GM18873 (cell line): ENCODE results near the gene COX4I1.
A peak's percentile ranks its signal among the peaks of the same experiment; 100 is the strongest.
"Not testable (repeated sequence)": the region's sequence is repeated elsewhere in the genome, so short reads cannot be mapped to it uniquely, and the experiment has no call there.

Source experiments
- ATAC-seq: cut with Tn5 transposase; IDR thresholded peaks from one replicate; pipeline ENCODE4 v1.9.1; 2021; ENCODE audit warnings: mild to moderate bottlenecking, moderate library complexity, moderate number of reproducible peaks; ENCODE audit not compliant: unreplicated experiment, low FRiP score

The COX4I1 gene

DNA sequence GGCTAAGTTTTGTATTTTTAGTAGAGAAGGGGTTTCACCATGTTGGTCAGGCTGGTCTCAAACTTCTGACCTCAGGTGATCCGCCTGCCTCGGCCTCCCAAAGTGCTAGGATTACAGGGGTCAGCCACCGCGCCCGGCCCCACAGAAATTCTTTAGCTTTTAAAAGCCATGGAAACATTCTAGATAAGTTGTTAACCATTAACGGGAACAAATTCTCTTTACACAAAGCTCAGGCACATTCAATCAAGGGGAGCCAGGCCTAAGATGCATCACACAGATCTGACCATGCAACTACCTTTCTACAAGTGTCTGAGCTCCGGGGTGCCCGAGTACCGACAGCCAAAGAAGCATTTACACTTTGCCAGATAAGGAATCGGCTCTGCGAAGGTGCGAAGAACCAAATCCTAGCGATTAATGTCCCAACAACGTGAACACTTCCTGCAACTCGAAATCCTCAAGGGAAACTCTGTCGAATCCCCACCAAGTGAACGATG lies 1.2 kb upstream of the COX4I1 start:
- ATAC-seq: no peak

DNA sequence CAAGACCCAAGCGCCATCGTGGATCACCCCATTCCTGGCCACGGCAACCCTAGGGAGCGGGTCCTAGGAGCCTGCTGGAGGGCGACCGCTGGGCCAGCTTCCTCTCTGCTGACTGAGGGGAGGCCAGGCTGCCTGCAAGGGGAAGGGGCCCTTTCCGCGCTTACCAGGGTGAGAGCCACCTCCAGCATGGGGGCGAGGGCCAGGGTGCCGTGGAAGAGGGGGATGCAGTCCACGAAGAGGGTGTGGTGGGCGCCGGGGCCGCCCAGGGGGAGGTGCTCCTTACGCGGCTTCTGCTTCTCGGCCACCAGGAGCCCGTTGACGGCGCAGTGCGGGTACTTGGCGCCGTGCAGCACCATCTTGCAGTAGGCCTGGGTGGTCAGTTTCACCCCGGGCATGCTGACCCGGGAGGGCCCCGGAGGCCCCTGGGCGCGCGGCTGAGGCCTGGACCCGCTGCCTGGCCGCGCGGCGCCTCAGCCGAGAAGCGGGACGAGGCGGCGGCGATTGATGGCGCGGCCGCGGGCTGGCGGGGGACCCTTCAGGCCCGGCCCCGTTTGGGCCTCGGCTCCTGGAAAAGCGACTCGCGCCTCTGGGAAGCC lies 496 bp upstream of the COX4I1 start:
- no peak for ATAC-seq

- no peak for ATAC-seq
These were observed 800 bp downstream of the COX4I1 start for GRCh38 chr16:85800321-85800669.

GRCh38 chr16:85803570-85803969 lies 4.1 kb downstream of the COX4I1 start:
- ATAC-seq: no peak

- no peak for ATAC-seq
These were observed 6.0 kb downstream of the COX4I1 start for GRCh38 chr16:85805442-85806045.

DNA sequence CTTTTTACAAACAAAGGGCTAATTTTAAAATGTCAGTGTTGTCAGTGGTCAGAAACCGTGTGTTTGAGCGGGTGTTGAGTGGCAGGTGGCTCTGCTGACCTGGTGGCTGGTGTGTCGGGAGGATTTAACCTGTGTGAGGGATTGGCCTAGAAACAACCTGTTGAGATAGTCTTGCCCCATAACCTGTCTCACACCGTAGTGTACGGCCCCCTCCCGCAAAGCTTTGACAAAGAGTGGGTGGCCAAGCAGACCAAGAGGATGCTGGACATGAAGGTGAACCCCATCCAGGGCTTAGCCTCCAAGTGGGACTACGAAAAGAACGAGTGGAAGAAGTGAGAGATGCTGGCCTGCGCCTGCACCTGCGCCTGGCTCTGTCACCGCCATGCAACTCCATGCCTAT lies 7.0 kb downstream of the COX4I1 start:
- no peak for ATAC-seq

- not testable (repeated sequence) for ATAC-seq
These were observed 7.8 kb downstream of the COX4I1 start for GRCh38 chr16:85807340-85807739.

DNA sequence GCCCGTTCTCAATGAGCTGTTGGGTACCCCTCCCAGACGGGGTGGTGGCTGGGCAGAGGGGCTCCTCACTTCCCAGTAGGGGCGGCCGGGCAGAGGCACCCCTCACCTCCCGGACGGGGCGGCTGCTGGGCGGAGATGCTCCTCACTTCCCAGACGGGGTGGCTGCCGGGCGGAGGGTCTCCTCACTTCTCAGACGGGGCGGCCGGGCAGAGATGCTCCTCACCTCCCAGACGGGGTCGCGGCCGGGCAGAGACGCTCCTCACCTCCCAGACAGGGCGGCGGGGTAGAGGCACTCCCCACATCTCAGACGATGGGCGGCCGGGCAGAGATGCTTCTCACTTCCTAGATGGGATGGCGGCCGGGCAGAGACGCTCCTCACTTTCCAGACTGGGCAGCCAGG lies 8.6 kb downstream of the COX4I1 start:
- not testable (repeated sequence) for ATAC-seq

DNA sequence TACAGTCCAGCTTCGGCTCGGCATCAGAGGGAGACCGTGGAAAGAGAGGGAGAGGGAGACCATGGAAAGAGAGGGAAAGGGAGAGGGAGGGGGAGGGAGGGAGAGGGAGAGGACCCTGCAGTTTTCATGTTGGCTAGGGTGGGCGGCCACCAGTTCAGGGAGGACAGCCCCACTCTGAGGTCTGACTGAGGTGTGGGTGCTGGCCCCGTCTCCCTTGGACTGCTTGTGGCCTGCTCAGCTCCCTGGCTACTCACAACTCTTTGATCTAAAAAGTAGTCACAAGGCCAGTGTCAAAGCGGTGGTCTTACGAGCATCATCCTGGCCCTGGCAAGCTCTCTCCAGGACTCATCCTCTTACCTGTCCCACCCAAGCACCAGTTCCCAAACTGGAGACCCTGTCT lies 9.4 kb downstream of the COX4I1 start:
- ATAC-seq: no peak

DNA sequence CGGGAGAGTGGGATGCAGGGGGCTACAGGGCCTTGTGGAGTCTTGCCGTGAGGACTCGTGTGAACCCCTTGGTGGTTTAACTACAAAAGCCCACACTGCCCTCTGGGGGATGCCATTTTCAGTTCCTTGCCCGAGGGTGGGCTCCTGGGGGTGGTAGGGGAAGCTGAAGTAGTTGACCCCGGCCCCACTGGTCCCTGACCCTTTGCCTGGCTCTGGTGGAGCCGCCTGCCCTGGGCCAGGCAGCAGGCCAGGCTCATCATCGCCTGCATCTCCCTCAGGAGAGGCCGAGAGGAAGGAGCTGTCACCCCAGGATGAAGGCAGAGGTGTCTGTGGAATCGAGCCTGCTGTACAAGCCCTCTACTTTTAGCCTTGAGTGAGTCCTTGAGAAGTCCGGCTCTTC lies 10.2 kb downstream of the COX4I1 start:
- ATAC-seq: no peak

DNA sequence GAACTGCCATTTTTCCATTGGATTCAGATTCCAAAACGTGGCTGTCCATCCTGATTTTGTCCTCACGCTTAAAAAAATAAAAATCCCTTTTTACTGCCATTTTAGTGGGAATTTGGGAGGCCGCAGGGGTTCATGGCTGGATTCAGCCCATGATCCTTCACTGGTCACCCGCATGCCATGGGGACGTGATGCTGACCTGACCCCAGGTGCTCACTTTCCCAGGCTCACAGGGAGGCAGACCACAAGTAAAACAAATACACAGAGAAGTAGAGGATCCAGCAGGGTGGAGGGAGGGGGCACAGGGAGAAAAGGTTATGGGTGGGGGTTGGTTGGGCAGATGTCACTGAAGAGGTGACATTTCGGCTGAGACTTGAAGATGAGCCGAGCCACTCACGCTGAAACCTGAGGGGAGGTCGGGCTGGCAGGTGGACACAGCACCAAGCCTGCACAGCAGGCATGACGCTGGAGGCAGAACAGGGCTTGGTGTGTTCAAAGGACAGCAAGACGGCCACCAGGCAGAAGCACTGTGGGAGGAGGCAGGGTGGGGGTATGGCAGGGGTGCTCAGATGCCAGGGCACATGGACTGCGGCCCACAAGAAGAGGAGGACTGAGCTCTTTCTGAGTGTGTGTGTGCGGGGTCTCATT lies 10.7 kb downstream of the COX4I1 start:
- no peak for ATAC-seq

DNA sequence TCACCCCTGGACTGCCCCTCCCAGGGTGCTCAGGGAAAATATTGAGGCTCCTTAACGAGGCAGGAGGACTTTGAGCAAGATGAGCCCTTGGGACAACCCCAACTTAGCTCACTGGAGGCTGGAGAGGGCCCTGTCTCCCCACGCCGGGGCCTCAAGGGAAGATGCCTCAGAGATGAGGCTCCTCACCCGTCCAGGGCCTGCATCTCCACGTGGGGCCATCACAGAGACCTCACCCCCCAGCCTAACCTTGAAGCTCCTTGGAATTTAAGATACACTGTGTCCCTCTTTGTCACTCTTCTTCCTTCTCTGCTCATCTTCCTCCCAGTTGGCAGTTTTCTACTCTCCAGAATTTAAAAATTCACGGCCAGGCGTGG lies 11.2 kb downstream of the COX4I1 start:
- no peak for ATAC-seq

GRCh38 chr16:85812031-85812807 lies 12.7 kb downstream of the COX4I1 start:
- no peak for ATAC-seq

DNA sequence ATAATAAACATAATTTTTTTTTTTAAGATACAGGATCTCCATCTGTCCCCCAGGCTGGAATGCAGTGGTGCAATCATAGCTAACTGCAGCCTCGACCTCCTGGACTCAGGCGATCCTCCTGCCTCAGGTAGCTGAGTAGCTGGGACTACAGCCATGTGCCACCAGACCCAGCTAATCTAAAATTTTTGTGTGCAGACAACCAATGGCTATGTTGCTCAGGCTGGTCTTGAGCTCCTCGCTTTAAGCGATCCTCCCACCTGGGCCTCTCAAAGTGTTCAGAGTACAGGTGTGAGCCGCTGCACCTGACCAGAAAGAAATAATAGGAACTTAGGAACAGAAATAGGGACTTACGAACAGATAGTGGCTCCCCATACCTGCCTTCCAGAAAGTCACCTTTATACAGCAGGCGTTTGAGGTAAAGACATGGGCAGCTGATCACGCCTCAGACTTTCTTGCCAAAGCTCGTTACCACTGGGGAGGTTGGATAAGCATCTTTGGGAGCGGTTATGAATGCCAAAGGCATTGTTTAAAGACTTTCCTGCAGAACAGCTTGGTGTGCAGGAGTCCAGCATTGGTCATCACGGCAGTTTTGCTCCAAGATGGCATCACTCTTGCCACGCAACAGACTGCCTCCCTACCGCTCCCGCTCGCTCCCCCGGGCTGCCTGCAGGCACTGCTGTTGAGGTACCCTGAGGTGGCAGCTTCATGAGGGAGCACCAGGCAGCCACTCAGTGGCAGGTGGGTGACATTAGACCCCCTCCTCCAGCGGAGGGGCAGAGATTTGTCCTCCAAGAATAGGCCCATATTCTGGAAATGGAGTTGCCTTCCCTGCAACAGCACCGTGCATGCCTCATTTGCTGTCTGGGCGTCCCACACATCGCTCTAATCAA lies 13.6 kb downstream of the COX4I1 start:
- ATAC-seq: no peak

- no peak for ATAC-seq
These were observed 16.7 kb downstream of the COX4I1 start for GRCh38 chr16:85816159-85816558.

DNA sequence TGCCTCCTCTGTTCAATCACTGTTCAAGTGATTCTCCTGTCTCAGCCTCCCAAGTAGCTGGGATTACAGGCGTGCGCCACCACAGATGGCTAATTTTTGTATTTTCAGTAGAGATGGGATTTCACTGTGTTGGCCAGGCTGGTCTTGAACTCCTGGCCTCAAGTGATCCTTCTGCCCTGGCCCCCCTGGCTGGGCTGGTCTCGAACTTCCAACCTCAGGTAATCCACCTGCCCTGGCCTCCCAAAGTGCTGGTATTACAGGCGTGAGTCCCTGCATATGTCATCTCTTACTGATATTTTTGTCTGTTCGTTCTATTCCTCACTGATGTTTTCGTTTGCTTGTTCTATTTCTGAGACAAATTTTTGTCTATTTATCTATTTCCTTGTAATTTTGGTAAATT lies 17.7 kb downstream of the COX4I1 start:
- ATAC-seq: not testable (repeated sequence)

DNA sequence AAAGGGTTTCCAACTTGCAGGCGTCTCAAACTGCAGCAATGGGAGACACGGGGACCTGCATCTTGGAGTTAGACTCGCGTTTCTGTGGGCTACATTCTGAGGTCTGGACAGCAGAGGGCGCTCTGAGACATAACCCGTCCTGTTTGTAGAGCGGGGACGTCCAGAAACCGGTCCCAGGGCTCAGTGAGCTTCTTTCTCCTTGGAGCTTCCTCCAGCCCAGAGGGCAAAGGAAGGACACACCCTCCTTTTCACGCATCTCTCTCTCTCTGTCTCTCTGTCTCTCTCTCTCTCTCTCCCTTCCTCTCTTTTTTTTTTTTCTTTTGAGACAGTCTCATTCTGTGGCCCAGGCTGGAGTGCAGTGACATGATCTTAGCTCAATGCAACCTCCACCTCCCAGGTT lies 19.8 kb downstream of the COX4I1 start:
- ATAC-seq: peak; percentile 61

DNA sequence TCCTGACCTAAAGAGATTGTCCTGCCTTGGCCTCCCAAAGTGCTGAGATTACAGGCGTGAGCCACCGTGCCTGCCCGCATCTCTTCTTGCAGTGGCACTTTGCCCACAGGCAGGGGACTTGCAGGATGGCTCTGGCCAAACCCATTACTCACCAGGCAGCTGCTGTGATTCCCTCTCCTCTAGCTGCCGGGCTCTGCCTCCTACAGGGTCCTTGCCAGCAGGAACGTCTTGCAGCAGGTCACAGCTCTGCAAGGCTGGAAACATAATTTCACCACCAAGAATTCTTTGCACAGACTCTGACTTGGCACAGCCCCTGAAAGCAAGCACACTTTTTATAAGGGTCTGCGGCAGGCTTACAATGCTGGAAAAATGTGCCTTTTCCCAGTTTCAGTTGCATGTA lies 20.3 kb downstream of the COX4I1 start:
- ATAC-seq: no peak

DNA sequence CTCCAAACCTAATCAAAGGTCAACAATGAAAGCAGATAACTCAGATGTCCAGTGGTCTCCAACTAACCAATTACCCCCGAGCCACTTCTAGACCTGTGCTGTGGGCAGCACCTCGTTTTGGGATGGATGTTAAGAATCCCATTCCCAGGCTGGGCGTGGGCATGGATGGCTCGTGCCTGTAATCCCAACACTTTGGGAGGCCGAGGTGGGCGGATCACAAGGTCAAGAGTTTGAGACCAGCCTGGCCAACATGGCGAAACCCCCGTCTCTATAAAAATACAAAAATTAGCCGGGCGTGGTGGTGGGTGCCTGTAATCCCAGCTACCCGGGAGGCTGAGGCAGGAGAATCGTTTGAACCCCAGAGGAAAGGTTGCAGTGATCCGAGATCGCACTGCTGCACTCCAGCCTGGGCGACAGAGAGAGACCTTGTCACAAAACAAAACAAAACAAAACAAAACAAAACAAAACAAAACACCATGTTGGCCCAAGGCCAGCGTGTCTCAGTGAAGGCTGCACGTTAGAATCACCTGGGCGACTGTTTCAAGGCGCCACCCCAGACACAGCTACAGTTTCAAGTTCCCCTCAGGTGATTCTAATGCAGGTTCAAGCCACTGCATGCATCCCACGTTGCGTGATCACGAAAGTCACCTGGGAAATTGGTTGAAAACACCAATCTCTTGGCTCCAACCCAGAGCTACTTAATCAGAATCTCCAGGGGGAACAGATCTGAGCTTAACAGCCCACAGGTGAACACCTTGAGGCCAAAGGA lies 21.3 kb downstream of the COX4I1 start:
- no peak for ATAC-seq
